GM23338 (cell line): Measurements from ENCODE around the gene ZBTB46. TPM values are rescaled to one million over a fixed set of nuclear protein-coding genes. Genes with fewer than 3 reads are reported as not detected.

Source experiments
- ATAC-seq: fragments of 200-7000 bp; cut with Tn5 transposase; 3 replicates; pipeline ENCODE4 v1.9.1; 2020
- DNase-seq: peaks from one replicate; pipeline ENCODE4 v3.0.0-alpha.2; 2015; ENCODE audit warnings: low spot score
- H2AFZ ChIP-seq: fragments of 200-600 bp; sonication (generic); 2 replicates; pipeline ENCODE4 v1.8.0; 2016; ENCODE audit warnings: antibody characterized with exemption, mild to moderate bottlenecking, moderate library complexity
- H3F3A ChIP-seq: fragments of 200-600 bp; sonication (generic); replicated peaks from 2 replicates; pipeline ENCODE4 v1.8.0; 2017; ENCODE audit warnings: antibody characterized with exemption, mixed run types, low read depth
- H3K27ac ChIP-seq: fragments of 200-600 bp; sonication (generic); 2 replicates; pipeline ENCODE4 v1.6.1; 2016; ENCODE audit warnings: low read depth
- H3K27me3 ChIP-seq: fragments of 200-600 bp; sonication (generic); 2 replicates; pipeline ENCODE4 v1.8.0; 2016; ENCODE audit warnings: mild to moderate bottlenecking, mixed run types, moderate library complexity; ENCODE audit not compliant: insufficient read depth
- H3K36me3 ChIP-seq: fragments of 200-600 bp; sonication (generic); 2 replicates; pipeline ENCODE4 v1.8.0; 2016; ENCODE audit warnings: mild to moderate bottlenecking; ENCODE audit not compliant: insufficient read depth
- H3K4me1 ChIP-seq: fragments of 200-600 bp; sonication (generic); 2 replicates; pipeline ENCODE4 v1.8.0; 2016; ENCODE audit warnings: mild to moderate bottlenecking, moderate library complexity; ENCODE audit not compliant: insufficient read depth
- H3K4me2 ChIP-seq: fragments of 200-600 bp; sonication (generic); 2 replicates; pipeline ENCODE4 v1.7.1; 2017; ENCODE audit warnings: mixed run types
- H3K4me3 ChIP-seq: fragments of 200-600 bp; sonication (generic); 2 replicates; pipeline ENCODE4 v1.6.1; 2016; ENCODE audit warnings: mixed run types
- H3K79me2 ChIP-seq: fragments of 200-600 bp; sonication (generic); replicated peaks from 2 replicates; pipeline ENCODE4 v1.8.0; 2017; ENCODE audit warnings: mild to moderate bottlenecking; ENCODE audit not compliant: insufficient read depth
- H3K9me2 ChIP-seq: fragments of 200-600 bp; sonication (generic); 2 replicates; pipeline ENCODE4 v1.8.0; 2017; ENCODE audit not compliant: insufficient read depth
- H4K20me1 ChIP-seq: fragments of 200-600 bp; sonication (generic); replicated peaks from 2 replicates; pipeline ENCODE4 v1.8.0; 2017; ENCODE audit warnings: mild to moderate bottlenecking; ENCODE audit not compliant: insufficient read depth
- H3K27ac Mint-ChIP-seq: 2 replicates; pipeline ENCODE4 v1.8.0; 2020; ENCODE audit warnings: inconsistent platforms, mild to moderate bottlenecking, moderate library complexity, mixed read lengths
- H3K27me3 Mint-ChIP-seq: 3 replicates; pipeline ENCODE4 v1.8.0; 2022; ENCODE audit warnings: low read depth, mild to moderate bottlenecking, moderate library complexity, mixed read lengths, inconsistent platforms; ENCODE audit not compliant: insufficient read depth, poor library complexity
- H3K36me3 Mint-ChIP-seq: 3 replicates; pipeline ENCODE4 v1.8.0; 2021; ENCODE audit warnings: low read depth, mild to moderate bottlenecking, inconsistent platforms, moderate library complexity, mixed read lengths
- H3K4me1 Mint-ChIP-seq: 3 replicates; pipeline ENCODE4 v1.8.0; 2020; ENCODE audit warnings: mild to moderate bottlenecking, inconsistent platforms, mixed read lengths
- H3K4me3 Mint-ChIP-seq: 3 replicates; pipeline ENCODE4 v1.8.0; 2021; ENCODE audit warnings: moderate library complexity, mild to moderate bottlenecking, inconsistent platforms, mixed read lengths
- H3K9me3 Mint-ChIP-seq: 3 replicates; pipeline ENCODE4 v1.8.0; 2020; ENCODE audit warnings: moderate library complexity, mild to moderate bottlenecking, inconsistent platforms, mixed read lengths
- CTCF ChIP-seq, 2 experiments: fragments of 200-600 bp in 1 of 2; sonication (generic) in 1 of 2; conservative IDR thresholded peaks; 2 replicates each; pipeline versions ENCODE4 v1.5.1 to v1.6.1; 2016 to 2017; ENCODE audit warnings: antibody characterized with exemption in 2 of 2, low read depth in 2 of 2, mild to moderate bottlenecking in 2 of 2, moderate library complexity in 1 of 2
- EZH2 ChIP-seq: fragments of 200-600 bp; sonication (generic); IDR thresholded peaks from one replicate; pipeline ENCODE4 v1.8.0; 2017; ENCODE audit warnings: antibody characterized with exemption, mild to moderate bottlenecking, low read depth; ENCODE audit not compliant: unreplicated experiment
- EZH2phosphoT487 ChIP-seq: fragments of 200-600 bp; sonication (generic); IDR thresholded peaks from one replicate; pipeline ENCODE4 v1.8.1; 2018; ENCODE audit warnings: antibody characterized with exemption; ENCODE audit not compliant: unreplicated experiment
- JUNB ChIP-seq: IDR thresholded peaks from one replicate; pipeline ENCODE4 v1.6.1; 2016; ENCODE audit warnings: antibody characterized with exemption; ENCODE audit not compliant: unreplicated experiment
- NANOG ChIP-seq: IDR thresholded peaks from 2 replicates; pipeline ENCODE4 v1.6.1; 2016; ENCODE audit warnings: antibody characterized with exemption, borderline replicate concordance
- POLR2AphosphoS5 ChIP-seq: IDR thresholded peaks from 2 replicates; pipeline ENCODE4 v1.6.1; 2016; ENCODE audit warnings: antibody characterized with exemption, low read depth
- STAT1 ChIP-seq: IDR thresholded peaks from one replicate; pipeline ENCODE4 v1.6.1; 2016; ENCODE audit warnings: antibody characterized with exemption; ENCODE audit not compliant: unreplicated experiment
- ZNF114 ChIP-seq: fragments of 250-450 bp; sonication (Bioruptor Pico); IDR thresholded peaks from 2 replicates; pipeline ENCODE4 v1.5.0; 2020; ENCODE audit warnings: mild to moderate bottlenecking, moderate library complexity
- ZNF462 ChIP-seq: fragments of 250-450 bp; sonication (Bioruptor Pico); IDR thresholded peaks from 2 replicates; pipeline ENCODE4 v1.5.0; 2020; ENCODE audit warnings: mild to moderate bottlenecking, moderate library complexity
- polyA plus RNA-seq: library from polyadenylated mRNA; unstranded; fragments of >200 nt; fragmentation: Nextera tagmentation; extraction: Ambion mirVana; gene quantifications from 2 replicates; pipeline ENCODE4 v1.2.1, GENCODE V29; 2016
- total RNA-seq: library from RNA; depleted of rRNA; stranded (reverse); fragments of >200 nt; shearing (Covaris generic); gene quantifications from 2 replicates; pipeline ENCODE4 v1.2.3, GENCODE V29; 2014

Gene ZBTB46
- total and polyA plus RNA-seq, 2 experiments from 2014 or later: 3.2 to 26.9 TPM

GRCh38 chr20:63702036-63702665, 128.9 kb downstream of the ZBTB46 start (continued):
- TF ChIP-seq ZNF462 (CRISPR knock-in tag) (no peak), POLR2AphosphoS5 (no peak), EZH2 (no peak), EZH2phosphoT487 (no peak)

- H3K27me3 ChIP-seq: no peaks in the 10 kb centered on the region
- no peaks in the 10 kb centered on the region for H3K36me3 ChIP-seq
- H3K4me1 ChIP-seq: no peaks in the 10 kb centered on the region; the same call in 1 of the 2 replicates
- ATAC-seq (no peak), DNase-seq (no peak)
- Mint-ChIP-seq H3K4me3 (no peak overlapping the region), H3K27ac (no peak overlapping the region), H3K36me3 (peaks cover 10% of the 10 kb centered on the region), H3K4me1 (peaks cover 5% of the 10 kb centered on the region), H3K9me3 (no peaks in the 10 kb centered on the region), H3K27me3 (peaks cover 13% of the 10 kb centered on the region)
- peaks cover 3% of the 10 kb centered on the region for H3K79me2 ChIP-seq
- no peak overlapping the region for H3K4me2 ChIP-seq
- no peaks in the 10 kb centered on the region for H3K9me2 ChIP-seq
- H3F3A ChIP-seq: peaks cover 6% of the 10 kb centered on the region; the same call in 1 of the 2 replicates
- H2AFZ ChIP-seq: no peak overlapping the region
- H3K4me3 ChIP-seq: no peak overlapping the region
- H3K27ac ChIP-seq: no peak overlapping the region
- H4K20me1 ChIP-seq: peaks cover 9% of the 10 kb centered on the region
- TF ChIP-seq EZH2phosphoT487 (no peak), EZH2 (no peak), NANOG (no peak), JUNB (no peak), CTCF (conservative IDR thresholded peaks at IDR 0.05; ENCODE audit: low read depth in 2 of 2) (no peak), STAT1 (no peak), ZNF114 (no peak), POLR2AphosphoS5 (no peak)
Measured at GRCh38 chr20:63701329-63702035, 129.6 kb downstream of the ZBTB46 start.
